CD4-positive, alpha-beta T cell treated with Interferon gamma for 1 hour (primary cell): ENCODE data around the gene MAN1B1.
A peak's percentile ranks its signal among the peaks of the same experiment; 100 is the strongest.

ENCODE experiments used
- DNase-seq: peaks from one replicate; pipeline ENCODE4 v3.0.0-alpha.2; 2020

MAN1B1 gene

GRCh38 chr9:137149363-137149762, 62.6 kb downstream of the MAN1B1 start:
- DNase-seq, result no peak

- no peak for DNase-seq
Observed at GRCh38 chr9:137149942-137150616, 63.3 kb downstream of the MAN1B1 start.

- peak; percentile 38 for DNase-seq
Observed at GRCh38 chr9:137150617-137151457, 64.1 kb downstream of the MAN1B1 start.

GRCh38 chr9:137152844-137153405, 66.1 kb downstream of the MAN1B1 start:
- DNase-seq, result no peak

GRCh38 chr9:137156567-137157375, 70.0 kb downstream of the MAN1B1 start:
- DNase-seq, result peak; percentile 27

GRCh38 chr9:137157618-137158415, 71.0 kb downstream of the MAN1B1 start:
- no peak for DNase-seq

- no peak for DNase-seq
Observed at GRCh38 chr9:137158625-137159024, 71.8 kb downstream of the MAN1B1 start.
